Mesenchymal stem cell (in vitro differentiated cells and primary cell): ENCODE data around the gene CSRNP3.

ENCODE experiments used
- DNase-seq: peaks from one replicate; pipeline ENCODE4 v3.0.0-alpha.2; 2013
- H2AFZ ChIP-seq: one replicate; pipeline ENCODE4 v1.6.1; 2013; ENCODE audit warnings: low read depth, mild to moderate bottlenecking, control low read depth, inconsistent platforms, low read length, moderate library complexity
- H2AK5ac ChIP-seq: 2 replicates; pipeline ENCODE4 v1.6.1; 2013; ENCODE audit warnings: low read length, moderate library complexity, mild to moderate bottlenecking, inconsistent platforms; ENCODE audit not compliant: severe bottlenecking
- H2BK120ac ChIP-seq: one replicate; pipeline ENCODE4 v1.6.1; 2013; ENCODE audit warnings: low read depth, mild to moderate bottlenecking, inconsistent platforms, low read length, moderate library complexity
- H2BK12ac ChIP-seq, 2 experiments: one replicate each; pipeline ENCODE4 v1.6.1; 2013; ENCODE audit warnings: inconsistent platforms in 2 of 2, low read length in 2 of 2, mild to moderate bottlenecking in 2 of 2, moderate library complexity in 2 of 2, control low read depth in 1 of 2
- H2BK15ac ChIP-seq: one replicate; pipeline ENCODE4 v1.6.1; 2013; ENCODE audit warnings: mild to moderate bottlenecking, low read depth, inconsistent platforms; ENCODE audit not compliant: poor library complexity, severe bottlenecking
- H2BK5ac ChIP-seq: 2 replicates; pipeline ENCODE4 v1.6.1; 2013; ENCODE audit warnings: low read depth, mild to moderate bottlenecking, low read length, control low read depth, inconsistent platforms; ENCODE audit not compliant: poor library complexity, severe bottlenecking
- H3K14ac ChIP-seq, 2 experiments: one replicate each; pipeline ENCODE4 v1.6.1; 2013; ENCODE audit warnings: inconsistent platforms in 2 of 2, low read length in 2 of 2, control low read depth in 1 of 2, mild to moderate bottlenecking in 1 of 2, moderate library complexity in 1 of 2
- H3K18ac ChIP-seq, 2 experiments: one replicate each; pipeline ENCODE4 v1.6.1; 2013; ENCODE audit warnings: inconsistent platforms in 2 of 2, low read length in 2 of 2, control low read depth in 1 of 2, low read depth in 1 of 2, mild to moderate bottlenecking in 1 of 2
- H3K23ac ChIP-seq, 2 experiments: one replicate each; pipeline ENCODE4 v1.6.1; 2013; ENCODE audit warnings: inconsistent platforms in 2 of 2, low read length in 2 of 2, mild to moderate bottlenecking in 2 of 2, moderate library complexity in 2 of 2, control low read depth in 1 of 2
- H3K27ac ChIP-seq: 2 replicates; pipeline ENCODE4 v1.5.1; 2013; ENCODE audit warnings: mild to moderate bottlenecking, moderate library complexity, low read length, control low read depth, inconsistent platforms; ENCODE audit not compliant: poor library complexity, severe bottlenecking
- H3K27me3 ChIP-seq, 2 experiments: 2 replicates each; pipeline versions ENCODE4 v1.6.1 to v1.7.0; 2013; ENCODE audit warnings: low read length in 2 of 2, mild to moderate bottlenecking in 2 of 2, moderate library complexity in 2 of 2, control low read depth in 1 of 2, inconsistent platforms in 1 of 2; ENCODE audit not compliant: control insufficient read depth in 1 of 2, insufficient read depth in 1 of 2
- H3K36me3 ChIP-seq, 2 experiments: 2 replicates each; pipeline versions ENCODE4 v1.6.1 to v1.7.0; 2013; ENCODE audit warnings: low read length in 2 of 2, control low read depth in 1 of 2, inconsistent platforms in 1 of 2, low read depth in 1 of 2, mild to moderate bottlenecking in 1 of 2; ENCODE audit not compliant: insufficient read depth in 2 of 2, control insufficient read depth in 1 of 2
- H3K4ac ChIP-seq, 2 experiments: one replicate each; pipeline ENCODE4 v1.6.1; 2013; ENCODE audit warnings: inconsistent platforms in 2 of 2, low read length in 2 of 2, mild to moderate bottlenecking in 2 of 2, moderate library complexity in 2 of 2, control low read depth in 1 of 2, low read depth in 1 of 2
- H3K4me1 ChIP-seq: 2 replicates; pipeline ENCODE4 v1.6.1; 2013; ENCODE audit warnings: low read depth, low read length, control low read depth; ENCODE audit not compliant: control insufficient read depth, insufficient read depth
- H3K4me2 ChIP-seq: 2 replicates; pipeline ENCODE4 v1.6.1; 2013; ENCODE audit warnings: low read length, mild to moderate bottlenecking, inconsistent platforms; ENCODE audit not compliant: poor library complexity, severe bottlenecking
- H3K4me3 ChIP-seq, 2 experiments: 2 replicates each; pipeline versions ENCODE4 v1.5.1 to v1.7.0; 2013; ENCODE audit warnings: low read length in 2 of 2, mild to moderate bottlenecking in 2 of 2, control low read depth in 1 of 2, low read depth in 1 of 2; ENCODE audit not compliant: insufficient read depth in 1 of 2
- H3K79me1 ChIP-seq: replicated peaks from 2 replicates; pipeline ENCODE4 v1.6.1; 2013; ENCODE audit warnings: mild to moderate bottlenecking, control low read depth, low read length, inconsistent platforms; ENCODE audit not compliant: poor library complexity, severe bottlenecking
- H3K9ac ChIP-seq: 2 replicates; pipeline ENCODE4 v1.7.0; 2013; ENCODE audit warnings: mild to moderate bottlenecking, low read length, moderate library complexity
- H3K9me3 ChIP-seq: 2 replicates; pipeline ENCODE4 v1.7.0; 2013; ENCODE audit warnings: mild to moderate bottlenecking, low read length; ENCODE audit not compliant: control insufficient read depth
- H4K8ac ChIP-seq: one replicate; pipeline ENCODE4 v1.6.1; 2013; ENCODE audit warnings: inconsistent platforms, mild to moderate bottlenecking, low read length, moderate library complexity
- H4K91ac ChIP-seq: one replicate; pipeline ENCODE4 v1.6.1; 2013; ENCODE audit warnings: mild to moderate bottlenecking, low read length, inconsistent platforms
- WGBS: methylation state at CpG from one replicate; pipeline ENCODE4 v1.1.7; 2013; ENCODE audit warnings: mixed read lengths; 5-methylcytosine and 5-hydroxymethylcytosine counted together

CSRNP3 gene

GRCh38 chr2:165571477-165571876 is 102.0 kb downstream of the CSRNP3 start:
- Histone ChIP-seq H3K36me3 (no peaks in the 10 kb centered on the region), H3K4me2 (no peak overlapping the region), H2BK5ac (no peak overlapping the region), H3K18ac (no peak overlapping the region), H3K9ac (no peak overlapping the region), H3K27me3 (no peaks in the 10 kb centered on the region), H3K23ac (no peak overlapping the region), H4K91ac (no peak overlapping the region), H3K27ac (no peak overlapping the region), H3K4me3 (no peak overlapping the region), H4K8ac (no peak overlapping the region), H2BK120ac (no peak overlapping the region), H2AFZ (no peak overlapping the region), H2AK5ac (no peak overlapping the region), H3K9me3 (no peaks in the 10 kb centered on the region), H2BK15ac (no peak overlapping the region), H2BK12ac (no peak overlapping the region), H3K4ac (no peak overlapping the region), H3K79me1 (peaks cover 2% of the 10 kb centered on the region), H3K14ac (no peak overlapping the region), H3K4me1 (no peaks in the 10 kb centered on the region)
- no peak for DNase-seq
- no CpG with 5 or more reads among the region's 1 CpG for WGBS

GRCh38 chr2:165572151-165572550 is 102.7 kb downstream of the CSRNP3 start:
- no peak overlapping the region for H2BK5ac ChIP-seq
- H3K4ac ChIP-seq = no peak overlapping the region
- DNase-seq = no peak
- peaks cover 2% of the 10 kb centered on the region for H3K79me1 ChIP-seq
- H4K91ac ChIP-seq = no peak overlapping the region
- no peak overlapping the region for H3K4me3 ChIP-seq
- H3K9ac ChIP-seq = no peak overlapping the region
- 33% methylated on average over 3 of the region's 3 CpGs for WGBS
- H3K9me3 ChIP-seq = no peaks in the 10 kb centered on the region
- no peak overlapping the region for H2BK12ac ChIP-seq
- no peaks in the 10 kb centered on the region for H3K4me1 ChIP-seq
- H3K27ac ChIP-seq = no peak overlapping the region
- no peak overlapping the region for H3K14ac ChIP-seq
- H2BK120ac ChIP-seq = no peak overlapping the region
- H3K27me3 ChIP-seq = no peaks in the 10 kb centered on the region
- H3K36me3 ChIP-seq = no peaks in the 10 kb centered on the region
- H4K8ac ChIP-seq = no peak overlapping the region
- no peak overlapping the region for H2AFZ ChIP-seq
- no peak overlapping the region for H3K4me2 ChIP-seq
- no peak overlapping the region for H3K23ac ChIP-seq
- H2AK5ac ChIP-seq = no peak overlapping the region
- no peak overlapping the region for H3K18ac ChIP-seq
- no peak overlapping the region for H2BK15ac ChIP-seq

- no peak overlapping the region for H3K23ac ChIP-seq
- peak overlapping the region; percentile 5 to 55 for H3K4me3 ChIP-seq
- H3K27ac ChIP-seq = no peak overlapping the region
- no peak overlapping the region for H3K14ac ChIP-seq
- H2BK5ac ChIP-seq = no peak overlapping the region
- peaks cover 2% of the 10 kb centered on the region for H3K79me1 ChIP-seq
- no peak overlapping the region for H3K18ac ChIP-seq
- peak overlapping the region; percentile 70 for H3K4me2 ChIP-seq
- WGBS = 18% methylated on average over 15 of the region's 17 CpGs
- H3K4me1 ChIP-seq = no peaks in the 10 kb centered on the region
- no peaks in the 10 kb centered on the region for H3K36me3 ChIP-seq
- no peak overlapping the region for H4K91ac ChIP-seq
- no peaks in the 10 kb centered on the region for H3K27me3 ChIP-seq
- H4K8ac ChIP-seq = no peak overlapping the region
- H2BK120ac ChIP-seq = no peak overlapping the region
- H2BK15ac ChIP-seq = no peak overlapping the region
- no peak overlapping the region for H2AK5ac ChIP-seq
- peak overlapping the region; percentile 49 for H3K9ac ChIP-seq
- no peak overlapping the region for H2BK12ac ChIP-seq
- no peak overlapping the region for H3K4ac ChIP-seq
- H2AFZ ChIP-seq = no peak overlapping the region
- no peaks in the 10 kb centered on the region for H3K9me3 ChIP-seq
- DNase-seq = peak; percentile 49
Measured at GRCh38 chr2:165573534-165574461, 104.3 kb downstream of the CSRNP3 start.

GRCh38 chr2:165575044-165575615 is 105.6 kb downstream of the CSRNP3 start:
- Histone ChIP-seq H3K27me3 (no peaks in the 10 kb centered on the region), H3K4ac (no peak overlapping the region), H2BK15ac (no peak overlapping the region), H3K9me3 (no peaks in the 10 kb centered on the region), H4K91ac (no peak overlapping the region), H3K79me1 (peaks cover 2% of the 10 kb centered on the region), H3K4me1 (no peaks in the 10 kb centered on the region), H2BK120ac (no peak overlapping the region), H3K36me3 (no peaks in the 10 kb centered on the region), H2AK5ac (no peak overlapping the region), H3K4me2 (no peak overlapping the region), H3K14ac (no peak overlapping the region), H3K23ac (no peak overlapping the region), H3K27ac (no peak overlapping the region), H3K9ac (no peak overlapping the region), H3K18ac (no peak overlapping the region), H3K4me3 (no peak overlapping the region), H2BK5ac (no peak overlapping the region), H4K8ac (no peak overlapping the region), H2BK12ac (no peak overlapping the region), H2AFZ (no peak overlapping the region)
- no peak for DNase-seq
- WGBS = no CpG with 5 or more reads among the region's 2 CpGs
